HL-60 (cell line): ENCODE results near the gene NFIX.

ENCODE experiments used
- DNase-seq, 2 experiments: peaks; one replicate each; pipeline ENCODE4 v3.0.0-alpha.2; 2010 to 2020; ENCODE audit warnings: low read depth in 1 of 2, low spot score in 1 of 2
- H3K27ac ChIP-seq: fragments of 250-450 bp; sonication (Bioruptor Pico); replicated peaks from 2 replicates; pipeline ENCODE4 v1.5.1; 2020; ENCODE audit warnings: mild to moderate bottlenecking, moderate library complexity
- H3K27me3 ChIP-seq: fragments of 250-450 bp; sonication (Bioruptor Pico); 2 replicates; pipeline ENCODE4 v1.5.1; 2021; ENCODE audit warnings: mild to moderate bottlenecking, moderate library complexity; ENCODE audit not compliant: insufficient read depth, poor library complexity, severe bottlenecking
- H3K4me3 ChIP-seq: replicated peaks from 2 replicates; pipeline ENCODE4 v1.5.1; 2011; ENCODE audit warnings: mild to moderate bottlenecking, control low read depth, low read length; ENCODE audit not compliant: insufficient read depth
- CTCF ChIP-seq: IDR thresholded peaks from one replicate; pipeline ENCODE4 v1.5.1; 2011; ENCODE audit warnings: low read length, control low read depth, inconsistent platforms; ENCODE audit not compliant: insufficient read depth
- GABPA ChIP-seq: IDR thresholded peaks from 2 replicates; pipeline ENCODE4 v1.6.1; 2012; ENCODE audit warnings: low read depth
- POLR2AphosphoS5 ChIP-seq: IDR thresholded peaks from 2 replicates; pipeline ENCODE4 v1.6.1; 2012; ENCODE audit warnings: low read depth
- REST ChIP-seq: IDR thresholded peaks from 2 replicates; pipeline ENCODE4 v1.6.1; 2012; ENCODE audit warnings: low read depth; ENCODE audit not compliant: insufficient replicate concordance
- SPI1 ChIP-seq: IDR thresholded peaks from 2 replicates; pipeline ENCODE4 v1.6.1; 2012; ENCODE audit warnings: low read depth, mild to moderate bottlenecking, borderline replicate concordance
- long read RNA-seq: library from polyadenylated mRNA; unstranded; transcript quantifications from one replicate; pipeline ENCODE4 v2.0.0, GENCODE V29; 2020

Gene NFIX
- long read RNA-seq, partial matches to known transcripts, result 1 of 4 reads
- long read RNA-seq, other reads (novel, unspliced or antisense), result 3 of 4 reads

GRCh38 chr19:12994701-12995595 is at the start of gene NFIX:
NFIX (plus strand) TSS chr19:12995475; CDS start chr19:12995838, 363 bp downstream.
- peak; percentile 52 to 69 for DNase-seq
- TF ChIP-seq REST (no peak), CTCF (no peak), GABPA (no peak), SPI1 (no peak), POLR2AphosphoS5 (0 out of 2 replicates have a peak, but pooled peaks have one; percentile 18)
- Histone ChIP-seq H3K4me3 (peak within 1 kb of the TSS; percentile 46), H3K27ac (no peak within 1 kb of the TSS; the same call in 1 of the 2 replicates), H3K27me3 (no peaks in the 10 kb centered on the region)

DNA sequence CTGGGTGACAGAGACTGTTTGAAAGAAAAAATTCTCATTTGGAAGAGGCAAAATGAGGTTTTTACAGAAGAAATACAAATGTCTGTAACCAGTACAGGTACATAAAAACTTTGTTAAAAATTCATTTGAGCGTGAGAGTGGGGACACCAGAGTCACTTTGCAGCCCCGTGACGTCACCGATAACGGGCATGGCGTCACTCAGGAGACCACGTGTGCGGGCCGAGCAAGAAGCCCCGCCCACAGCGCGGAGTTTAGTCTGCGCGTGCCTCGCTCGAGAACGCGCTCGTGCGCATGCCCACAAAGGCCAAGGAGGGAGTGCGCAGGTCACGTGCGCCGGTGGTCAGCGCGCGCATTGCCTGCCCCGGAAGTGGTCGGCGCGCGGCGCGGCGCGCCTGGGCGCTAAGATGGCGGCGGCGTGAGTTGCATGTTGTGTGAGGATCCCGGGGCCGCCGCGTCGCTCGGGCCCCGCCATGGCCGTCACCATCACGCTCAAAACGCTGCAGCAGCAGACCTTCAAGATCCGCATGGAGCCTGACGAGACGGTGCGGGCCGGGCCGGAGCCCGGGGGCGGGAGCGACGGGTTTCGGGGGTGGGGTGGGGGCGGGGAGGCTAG is 49.7 kb upstream of the NFIX start, which contains the start of gene RAD23A:
Gene RAD23A, plus strand, starts transcription at position 384 of the 613 bp plus-strand sequence. Its CDS starts 87 bp downstream, at position 471.
- Histone ChIP-seq H3K27me3 (no peaks in the 10 kb centered on the region), H3K27ac (peak within 1 kb of the TSS; percentile 75), H3K4me3 (peak within 1 kb of the TSS; percentile 81)
- peak; percentile 97 for DNase-seq
- TF ChIP-seq CTCF (no peak), REST (peak; percentile 63), GABPA (peak; percentile 72), POLR2AphosphoS5 (peak; percentile 100)

- Histone ChIP-seq H3K27me3 (no peaks in the 10 kb centered on the region), H3K4me3 (peak overlapping the region; percentile 81), H3K27ac (peak overlapping the region; percentile 75)
- TF ChIP-seq SPI1 (no peak), CTCF (no peak), GABPA (no peak), POLR2AphosphoS5 (peak; percentile 33; the same call in 1 of the 2 replicates), REST (peak; percentile 2)
- peak in 1 of 2 experiments; percentile 60 for DNase-seq
Measured at GRCh38 chr19:12946092-12946721, 49.1 kb upstream of the NFIX start.
